ENCODE measurements around the gene CECR2.

DNA sequence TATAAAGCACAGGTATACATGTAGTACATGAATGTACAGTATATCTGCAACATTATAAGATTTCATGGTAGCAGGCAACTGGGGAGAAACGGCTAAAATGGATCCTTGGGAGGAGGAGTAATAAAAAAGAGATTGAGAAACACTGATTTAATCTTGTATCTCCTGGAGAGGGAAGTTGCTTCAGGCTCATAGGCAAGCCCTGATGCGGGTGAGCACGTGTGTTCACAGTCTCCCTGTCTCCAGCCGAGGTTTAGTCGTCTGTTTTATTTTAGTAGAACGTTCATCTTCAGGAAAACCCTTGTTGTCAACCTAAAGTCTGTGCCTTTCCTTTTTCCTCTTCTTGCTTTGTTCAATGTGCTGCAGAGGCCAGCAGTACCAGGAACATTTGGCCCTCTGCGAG lies 172.2 kb downstream of the CECR2 start:
- no peak for TF ChIP-seq MAX (IDR thresholded peaks at IDR 0.05)
- TF ChIP-seq REST (IDR thresholded peaks at IDR 0.05; ENCODE audit: low read depth): no peak
- no peak for TF ChIP-seq YY1 (IDR thresholded peaks at IDR 0.05; ENCODE audit: low read depth)
- no peak for TF ChIP-seq CREB1 (IDR thresholded peaks at IDR 0.05; ENCODE audit: low read depth)
- no peak for TF ChIP-seq RAD21 (IDR thresholded peaks at IDR 0.05; ENCODE audit: low read depth)
- no peak for TF ChIP-seq EP300 (IDR thresholded peaks at IDR 0.05; ENCODE audit: borderline replicate concordance)
- TF ChIP-seq EGR1 (IDR thresholded peaks at IDR 0.05): no peak
- no peak for TF ChIP-seq TAF1 (IDR thresholded peaks at IDR 0.05; ENCODE audit: low read depth)
- TF ChIP-seq ZBTB7A (IDR thresholded peaks at IDR 0.05; ENCODE audit: low read depth): no peak
- TF ChIP-seq TCF12 (IDR thresholded peaks at IDR 0.05; ENCODE audit: low read depth): no peak
- TF ChIP-seq FOXM1 (IDR thresholded peaks at IDR 0.05; ENCODE audit: borderline replicate concordance, low read depth): no peak
